Activated naive CD8-positive, alpha-beta T cell (primary cell): ENCODE measurements around the gene JAK1.
A peak's percentile ranks its signal among the peaks of the same experiment; 100 is the strongest.
"Not testable (repeated sequence)": the region's sequence is repeated elsewhere in the genome, so short reads cannot be mapped to it uniquely, and the experiment has no call there.

Experiments
- H3K27ac Mint-ChIP-seq: one replicate; pipeline ENCODE4 v1.8.0; 2021; ENCODE audit warnings: mixed read lengths
- H3K27me3 Mint-ChIP-seq: one replicate; pipeline ENCODE4 v1.8.0; 2021; ENCODE audit warnings: mixed read lengths
- H3K36me3 Mint-ChIP-seq: one replicate; pipeline ENCODE4 v1.8.0; 2021; ENCODE audit warnings: mixed read lengths
- H3K4me1 Mint-ChIP-seq: one replicate; pipeline ENCODE4 v1.8.0; 2021; ENCODE audit warnings: low read depth, mixed read lengths
- H3K4me3 Mint-ChIP-seq: one replicate; pipeline ENCODE4 v1.8.0; 2021; ENCODE audit warnings: mild to moderate bottlenecking, mixed read lengths
- H3K9me3 Mint-ChIP-seq: one replicate; pipeline ENCODE4 v1.8.0; 2021; ENCODE audit warnings: low read depth, mixed read lengths

Gene JAK1

GRCh38 chr1:64948216-64948615, 18.1 kb downstream of the JAK1 start:
- no peaks in the 10 kb centered on the region for H3K27me3 Mint-ChIP-seq
- H3K27ac Mint-ChIP-seq = peak overlapping the region; percentile 95
- H3K4me3 Mint-ChIP-seq = no peak overlapping the region
- H3K4me1 Mint-ChIP-seq = peaks cover 82% of the 10 kb centered on the region
- peaks cover 5% of the 10 kb centered on the region for H3K36me3 Mint-ChIP-seq
- H3K9me3 Mint-ChIP-seq = no peaks in the 10 kb centered on the region

- Mint-ChIP-seq H3K4me3 (no peak overlapping the region), H3K4me1 (peaks cover 78% of the 10 kb centered on the region), H3K27me3 (no peaks in the 10 kb centered on the region), H3K9me3 (no peaks in the 10 kb centered on the region), H3K36me3 (peaks cover 6% of the 10 kb centered on the region), H3K27ac (peak overlapping the region; percentile 58)
These were observed 19.4 kb downstream of the JAK1 start for GRCh38 chr1:64946916-64947315.

- no peak overlapping the region for H3K4me3 Mint-ChIP-seq
- peaks cover 79% of the 10 kb centered on the region for H3K4me1 Mint-ChIP-seq
- H3K27ac Mint-ChIP-seq = peak overlapping the region; percentile 7
- H3K9me3 Mint-ChIP-seq = no peaks in the 10 kb centered on the region
- H3K36me3 Mint-ChIP-seq = peaks cover 6% of the 10 kb centered on the region
- H3K27me3 Mint-ChIP-seq = no peaks in the 10 kb centered on the region
These were observed 21.4 kb downstream of the JAK1 start for GRCh38 chr1:64944913-64945312.

GRCh38 chr1:64942675-64943074, 23.7 kb downstream of the JAK1 start:
- Mint-ChIP-seq H3K27ac (peak overlapping the region; percentile 65), H3K4me1 (peaks cover 76% of the 10 kb centered on the region), H3K9me3 (peaks cover 4% of the 10 kb centered on the region), H3K27me3 (no peaks in the 10 kb centered on the region), H3K36me3 (peaks cover 10% of the 10 kb centered on the region), H3K4me3 (no peak overlapping the region)

- no peaks in the 10 kb centered on the region for H3K27me3 Mint-ChIP-seq
- peaks cover 4% of the 10 kb centered on the region for H3K9me3 Mint-ChIP-seq
- peaks cover 10% of the 10 kb centered on the region for H3K36me3 Mint-ChIP-seq
- H3K4me3 Mint-ChIP-seq = no peak overlapping the region
- peak overlapping the region; percentile 65 for H3K27ac Mint-ChIP-seq
- H3K4me1 Mint-ChIP-seq = peaks cover 76% of the 10 kb centered on the region
These were observed 24.2 kb downstream of the JAK1 start for GRCh38 chr1:64942118-64942517.

- Mint-ChIP-seq H3K36me3 (peaks cover 10% of the 10 kb centered on the region), H3K27ac (peak overlapping the region; percentile 41), H3K9me3 (peaks cover 4% of the 10 kb centered on the region), H3K27me3 (no peaks in the 10 kb centered on the region), H3K4me1 (peaks cover 74% of the 10 kb centered on the region), H3K4me3 (no peak overlapping the region)
These were observed 24.8 kb downstream of the JAK1 start for GRCh38 chr1:64941461-64942117.

- Mint-ChIP-seq H3K9me3 (peaks cover 4% of the 10 kb centered on the region), H3K4me1 (peaks cover 79% of the 10 kb centered on the region), H3K27me3 (no peaks in the 10 kb centered on the region), H3K36me3 (peaks cover 6% of the 10 kb centered on the region), H3K27ac (peak overlapping the region; percentile 81), H3K4me3 (no peak overlapping the region)
These were observed 26.3 kb downstream of the JAK1 start for GRCh38 chr1:64940025-64940424.

GRCh38 chr1:64938991-64939390, 27.4 kb downstream of the JAK1 start:
- Mint-ChIP-seq H3K36me3 (peaks cover 6% of the 10 kb centered on the region), H3K9me3 (peaks cover 4% of the 10 kb centered on the region), H3K27ac (no peak overlapping the region), H3K27me3 (no peaks in the 10 kb centered on the region), H3K4me3 (no peak overlapping the region), H3K4me1 (peaks cover 81% of the 10 kb centered on the region)

- Mint-ChIP-seq H3K27me3 (no peaks in the 10 kb centered on the region), H3K9me3 (peaks cover 4% of the 10 kb centered on the region), H3K4me1 (peaks cover 82% of the 10 kb centered on the region), H3K4me3 (no peak overlapping the region), H3K36me3 (peaks cover 4% of the 10 kb centered on the region), H3K27ac (peak overlapping the region; percentile 22)
These were observed 29.4 kb downstream of the JAK1 start for GRCh38 chr1:64936956-64937355.

GRCh38 chr1:64935551-64936155, 30.7 kb downstream of the JAK1 start:
- no peaks in the 10 kb centered on the region for H3K27me3 Mint-ChIP-seq
- peaks cover 4% of the 10 kb centered on the region for H3K9me3 Mint-ChIP-seq
- H3K27ac Mint-ChIP-seq = peak overlapping the region; percentile 16
- no peak overlapping the region for H3K4me3 Mint-ChIP-seq
- H3K4me1 Mint-ChIP-seq = peaks cover 73% of the 10 kb centered on the region
- peaks cover 6% of the 10 kb centered on the region for H3K36me3 Mint-ChIP-seq

- Mint-ChIP-seq H3K27me3 (no peaks in the 10 kb centered on the region), H3K9me3 (peaks cover 6% of the 10 kb centered on the region), H3K4me3 (peak overlapping the region; percentile 44), H3K36me3 (peaks cover 7% of the 10 kb centered on the region), H3K27ac (peak overlapping the region; percentile 47), H3K4me1 (peaks cover 73% of the 10 kb centered on the region)
These were observed 31.5 kb downstream of the JAK1 start for GRCh38 chr1:64934878-64935275.

- peaks cover 75% of the 10 kb centered on the region for H3K4me1 Mint-ChIP-seq
- H3K36me3 Mint-ChIP-seq = peaks cover 7% of the 10 kb centered on the region
- peak overlapping the region; percentile 44 for H3K4me3 Mint-ChIP-seq
- no peaks in the 10 kb centered on the region for H3K27me3 Mint-ChIP-seq
- H3K27ac Mint-ChIP-seq = peak overlapping the region; percentile 91
- peaks cover 10% of the 10 kb centered on the region for H3K9me3 Mint-ChIP-seq
These were observed 32.1 kb downstream of the JAK1 start for GRCh38 chr1:64934115-64934877.

GRCh38 chr1:64933296-64934070, 32.9 kb downstream of the JAK1 start:
- H3K4me3 Mint-ChIP-seq = peak overlapping the region; percentile 60
- H3K36me3 Mint-ChIP-seq = peaks cover 6% of the 10 kb centered on the region
- H3K27me3 Mint-ChIP-seq = no peaks in the 10 kb centered on the region
- peaks cover 75% of the 10 kb centered on the region for H3K4me1 Mint-ChIP-seq
- peaks cover 9% of the 10 kb centered on the region for H3K9me3 Mint-ChIP-seq
- peak overlapping the region; percentile 91 for H3K27ac Mint-ChIP-seq

GRCh38 chr1:64932962-64933295, 33.4 kb downstream of the JAK1 start:
- peaks cover 3% of the 10 kb centered on the region for H3K36me3 Mint-ChIP-seq
- peaks cover 6% of the 10 kb centered on the region for H3K9me3 Mint-ChIP-seq
- H3K27ac Mint-ChIP-seq = peak overlapping the region; percentile 91
- no peaks in the 10 kb centered on the region for H3K27me3 Mint-ChIP-seq
- H3K4me3 Mint-ChIP-seq = peak overlapping the region; percentile 60
- H3K4me1 Mint-ChIP-seq = peaks cover 77% of the 10 kb centered on the region

GRCh38 chr1:64930640-64931039, 35.7 kb downstream of the JAK1 start:
- H3K27ac Mint-ChIP-seq, H3K36me3 Mint-ChIP-seq, H3K9me3 Mint-ChIP-seq, H3K27me3 Mint-ChIP-seq, H3K4me3 Mint-ChIP-seq: not testable (repeated sequence)
- peaks cover 79% of the 10 kb centered on the region for H3K4me1 Mint-ChIP-seq
